HG03025 (cell line): ENCODE measurements around the gene GBF1.
"Not testable (repeated sequence)": the region's sequence is repeated elsewhere in the genome, so short reads cannot be mapped to it uniquely, and the experiment has no call there.

Experiments
- ATAC-seq: cut with Tn5 transposase; IDR thresholded peaks from one replicate; pipeline ENCODE4 v1.9.1; 2021; ENCODE audit warnings: mild to moderate bottlenecking, moderate library complexity; ENCODE audit not compliant: unreplicated experiment, low FRiP score

GBF1 gene

GRCh38 chr10:102299873-102300272 lies 54.5 kb downstream of the GBF1 start:
- no peak for ATAC-seq

GRCh38 chr10:102300278-102300843 lies 55.0 kb downstream of the GBF1 start:
- ATAC-seq = no peak

DNA sequence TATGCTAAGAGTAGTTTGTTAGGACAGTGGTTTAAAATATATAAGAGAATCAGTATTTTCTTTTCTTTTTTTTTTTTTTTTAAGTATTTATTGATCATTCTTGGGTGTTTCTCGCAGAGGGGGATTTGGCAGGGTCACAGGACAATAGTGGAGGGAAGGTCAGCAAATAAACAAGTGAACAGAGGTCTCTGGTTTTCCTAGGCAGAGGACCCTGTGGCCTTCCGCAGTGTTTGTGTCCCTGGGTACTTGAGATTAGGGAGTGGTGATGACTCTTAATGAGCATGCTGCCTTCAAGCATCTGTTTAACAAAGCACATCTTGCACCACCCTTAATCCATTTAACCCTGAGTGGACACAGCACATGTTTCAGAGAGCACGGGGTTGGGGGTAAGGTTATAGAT lies 55.6 kb downstream of the GBF1 start:
- not testable (repeated sequence) for ATAC-seq

DNA sequence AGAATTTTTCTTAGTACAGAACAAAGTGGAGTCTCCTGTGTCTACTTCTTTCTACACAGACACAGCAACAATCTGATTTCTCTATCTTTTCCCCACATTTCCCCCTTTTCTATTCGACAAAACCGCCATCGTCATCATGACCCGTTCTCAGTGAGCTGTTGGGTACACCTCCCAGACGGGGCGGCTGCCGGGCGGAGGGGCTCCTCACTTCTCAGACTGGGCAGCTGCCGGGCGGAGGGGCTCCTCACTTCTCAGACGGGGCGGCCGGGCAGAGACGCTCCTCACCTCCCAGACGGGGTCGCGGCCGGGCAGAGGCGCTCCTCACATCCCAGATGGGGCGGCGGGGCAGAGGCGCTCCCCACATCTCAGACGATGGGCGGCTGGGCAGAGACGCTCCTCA lies 56.0 kb downstream of the GBF1 start:
- ATAC-seq = not testable (repeated sequence)

DNA sequence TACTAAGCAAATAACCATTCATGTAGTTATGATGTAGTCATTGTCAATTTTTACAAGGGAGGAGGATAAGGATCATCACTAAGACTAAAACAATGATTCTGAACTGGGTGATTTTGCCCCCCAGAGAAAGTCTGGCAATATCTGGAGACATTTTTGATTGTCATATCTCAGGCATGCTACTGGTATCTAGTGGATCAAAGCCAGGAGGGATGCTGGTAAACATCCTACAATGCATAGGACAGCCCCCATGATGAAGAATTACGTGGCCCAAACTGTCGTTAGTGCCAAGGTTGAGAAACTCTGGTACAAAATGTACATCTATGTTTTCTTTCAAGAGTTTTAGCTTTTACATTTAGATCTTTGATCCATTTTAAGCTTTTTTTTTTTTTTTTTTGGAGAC lies 57.3 kb downstream of the GBF1 start:
- no peak for ATAC-seq

- no peak for ATAC-seq
These were observed 60.7 kb downstream of the GBF1 start for GRCh38 chr10:102306006-102306405.

GRCh38 chr10:102306710-102307109 lies 61.4 kb downstream of the GBF1 start:
- no peak for ATAC-seq

DNA sequence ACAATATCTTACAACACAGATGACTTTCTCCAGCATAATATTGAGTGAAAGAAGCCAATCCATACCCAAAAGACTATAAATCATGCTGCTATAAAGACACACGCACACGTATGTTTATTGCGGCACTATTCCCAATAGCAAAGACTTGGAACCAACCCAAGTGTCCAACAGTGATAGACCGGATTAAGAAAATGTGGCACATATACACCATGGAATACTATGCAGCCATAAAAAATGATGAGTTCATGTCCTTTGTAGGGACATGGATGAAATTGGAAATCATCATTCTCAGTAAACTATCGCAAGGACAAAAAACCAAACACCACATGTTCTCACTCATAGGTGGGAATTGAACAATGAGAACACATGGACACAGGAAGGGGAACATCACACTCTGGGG lies 63.0 kb downstream of the GBF1 start:
- ATAC-seq = not testable (repeated sequence)

DNA sequence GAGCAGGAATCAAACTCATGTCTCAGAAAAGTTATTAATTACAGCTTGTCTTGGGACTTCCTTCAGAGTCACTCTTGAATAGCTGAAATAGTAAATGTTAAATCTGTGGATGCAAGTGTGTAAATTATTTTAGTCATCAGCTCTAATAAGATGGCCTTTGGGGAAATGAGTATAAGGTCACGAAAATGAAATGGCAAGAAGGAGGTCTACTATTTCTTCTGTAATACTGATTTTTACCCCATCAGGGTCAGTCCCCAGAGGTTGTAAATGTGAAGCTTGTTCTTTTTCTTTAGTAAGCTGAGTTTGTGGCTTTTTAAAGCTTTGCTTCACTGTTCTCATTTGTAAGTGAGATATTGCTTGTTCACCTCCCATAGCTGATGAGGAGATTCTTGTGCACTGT lies 63.9 kb downstream of the GBF1 start:
- no peak for ATAC-seq

DNA sequence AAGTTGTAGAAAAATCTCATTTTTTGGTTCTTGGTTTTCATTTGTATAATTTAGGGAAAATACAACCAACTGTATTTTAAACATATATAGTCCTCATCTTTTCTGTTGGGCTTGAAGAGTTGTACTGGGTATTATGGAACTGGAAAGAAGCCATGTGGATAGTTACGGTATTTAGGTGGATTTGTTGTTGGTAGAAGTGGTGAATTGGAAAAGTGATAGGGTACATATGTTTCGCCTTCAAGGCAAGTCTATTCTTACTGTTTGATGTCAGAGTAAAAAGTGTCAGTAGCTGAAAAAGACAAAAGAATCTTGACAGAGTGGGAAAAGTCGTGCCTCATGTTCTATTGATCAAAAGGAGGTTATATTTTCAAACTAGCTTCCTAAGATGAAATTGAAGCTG lies 64.6 kb downstream of the GBF1 start:
- no peak for ATAC-seq

- ATAC-seq = no peak
These were observed 65.2 kb downstream of the GBF1 start for GRCh38 chr10:102310361-102311024.

DNA sequence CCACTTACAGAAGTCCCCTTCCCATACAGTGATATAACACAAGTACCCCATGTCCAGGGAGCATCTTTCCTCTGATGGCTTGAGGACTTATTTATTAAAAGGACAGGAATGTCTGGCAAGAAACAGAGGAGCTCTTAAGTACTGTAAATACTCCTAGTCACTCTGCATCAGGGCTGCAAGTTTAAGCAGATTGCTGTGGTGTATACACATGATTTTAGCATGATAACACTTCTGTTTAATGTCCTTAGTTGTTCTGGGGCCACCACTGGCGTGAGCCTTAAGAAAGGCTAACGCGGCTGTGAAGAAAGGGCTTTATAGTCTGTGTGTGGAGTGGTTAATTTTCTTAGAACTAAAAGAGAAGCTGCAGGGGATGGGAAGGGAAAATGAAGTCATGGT lies 65.7 kb downstream of the GBF1 start:
- no peak for ATAC-seq

GRCh38 chr10:102312683-102313082 lies 67.4 kb downstream of the GBF1 start:
- no peak for ATAC-seq

DNA sequence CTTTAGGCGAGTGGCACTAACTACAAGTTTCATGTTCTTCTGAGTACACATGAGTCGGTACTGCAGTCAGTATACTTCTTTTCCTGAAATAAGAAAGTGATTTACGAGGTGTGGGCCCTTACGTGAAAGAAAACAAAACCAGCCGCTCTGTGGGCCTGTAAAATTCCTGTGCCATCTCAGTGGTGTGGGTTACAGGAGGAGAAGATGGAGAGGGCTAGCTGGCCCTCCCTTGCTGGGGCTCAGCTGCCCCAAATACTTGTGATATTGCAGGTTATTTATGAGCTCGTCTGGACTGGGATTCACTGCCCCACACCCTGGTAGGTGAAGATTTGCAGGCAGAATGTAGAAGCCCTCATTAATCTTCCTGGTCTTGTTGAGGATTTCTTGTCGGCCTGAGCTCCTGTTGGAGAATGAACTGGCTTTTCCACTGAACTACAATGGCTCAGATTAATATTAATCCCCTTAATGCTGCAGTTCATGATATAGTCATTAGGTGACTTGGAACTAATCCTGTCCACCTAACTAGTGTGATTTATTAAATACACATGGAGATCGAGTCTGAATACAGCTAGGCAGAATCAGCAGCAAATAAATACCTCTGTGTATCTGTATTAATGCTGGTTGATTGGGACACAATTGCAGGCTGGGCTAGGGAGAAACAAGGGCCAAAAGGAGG lies 68.0 kb downstream of the GBF1 start:
- no peak for ATAC-seq

DNA sequence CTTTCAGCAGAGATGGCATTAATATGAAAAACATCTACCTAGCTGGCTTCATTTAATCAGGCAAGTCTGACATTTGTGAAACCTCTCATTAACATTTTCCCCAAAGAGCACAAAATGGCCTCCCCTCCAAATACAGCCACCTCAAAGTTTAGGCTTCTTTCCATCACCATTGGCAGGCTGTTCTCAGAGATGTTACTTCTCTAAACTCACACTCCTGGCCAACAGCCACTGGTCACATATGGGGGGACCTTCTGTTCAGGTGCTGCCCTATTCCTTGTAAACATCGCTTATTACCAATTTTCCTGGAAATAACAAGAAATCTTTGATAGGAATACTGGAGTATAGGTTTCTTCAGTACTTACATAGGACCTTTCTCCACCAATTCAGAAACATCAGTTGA lies 69.5 kb downstream of the GBF1 start:
- ATAC-seq = no peak

- no peak for ATAC-seq
These were observed 71.1 kb downstream of the GBF1 start for GRCh38 chr10:102316421-102316820.

- ATAC-seq = no peak
These were observed 77.6 kb downstream of the GBF1 start for GRCh38 chr10:102322914-102323313.

GRCh38 chr10:102324061-102324460 lies 78.7 kb downstream of the GBF1 start:
- no peak for ATAC-seq

GRCh38 chr10:102326031-102326430 lies 80.7 kb downstream of the GBF1 start:
- no peak for ATAC-seq

- ATAC-seq = no peak
These were observed 81.7 kb downstream of the GBF1 start for GRCh38 chr10:102327002-102327401.

GRCh38 chr10:102327641-102328040 lies 82.3 kb downstream of the GBF1 start:
- no peak for ATAC-seq

DNA sequence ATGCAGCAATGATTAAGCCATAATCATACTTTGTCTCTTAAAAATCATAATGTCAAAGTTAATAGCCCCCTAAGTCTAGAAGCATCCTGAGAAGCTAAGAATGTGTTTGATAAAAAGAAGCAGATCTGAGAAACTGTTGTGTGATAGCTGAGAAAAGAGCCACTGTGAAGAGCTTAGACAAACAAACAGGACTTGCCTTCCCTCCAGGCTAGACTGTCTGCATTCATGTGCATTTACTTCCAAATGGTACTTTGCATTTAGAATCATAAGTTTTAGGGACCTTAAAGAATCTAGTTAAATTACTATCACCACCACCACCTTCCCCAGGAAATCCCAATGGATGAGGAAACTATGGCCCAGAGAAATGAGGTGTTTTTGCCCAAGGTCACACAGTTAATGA lies 87.4 kb downstream of the GBF1 start:
- no peak for ATAC-seq
